Skeletal muscle tissue (tissue), 4 donors: ENCODE measurements around the gene SLC35E4. TPM values are rescaled to one million over a fixed set of nuclear protein-coding genes. Genes with fewer than 3 reads are reported as not detected.
"Not testable (repeated sequence)": the region's sequence is repeated elsewhere in the genome, so short reads cannot be mapped to it uniquely, and the experiment has no call there.

Experiments
- H3K27ac ChIP-seq: one replicate; pipeline ENCODE4 v1.7.0; 2013; ENCODE audit warnings: mild to moderate bottlenecking, low read depth, low read length, inconsistent platforms
- H3K27me3 ChIP-seq, 3 donors: one replicate each; pipeline ENCODE4 v1.7.0; 2013; ENCODE audit warnings: low read length in 3 of 3; ENCODE audit not compliant: control insufficient read depth in 3 of 3, insufficient read depth in 3 of 3
- H3K36me3 ChIP-seq, 3 donors: one replicate each; pipeline ENCODE4 v1.7.0; 2013; ENCODE audit warnings: low read length in 3 of 3; ENCODE audit not compliant: control insufficient read depth in 3 of 3, insufficient read depth in 3 of 3
- H3K4me1 ChIP-seq, 3 donors: one replicate each; pipeline ENCODE4 v1.7.0; 2013; ENCODE audit warnings: low read length in 3 of 3, mild to moderate bottlenecking in 3 of 3; ENCODE audit not compliant: control insufficient read depth in 3 of 3, insufficient read depth in 3 of 3
- H3K4me3 ChIP-seq, 3 donors: one replicate each; pipeline ENCODE4 v1.7.0; 2013; ENCODE audit warnings: low read length in 3 of 3
- H3K9ac ChIP-seq, 3 donors: one replicate each; pipeline ENCODE4 v1.7.0; 2013; ENCODE audit warnings: low read length in 3 of 3, mild to moderate bottlenecking in 3 of 3, moderate library complexity in 2 of 3, low read depth in 1 of 3
- H3K9me3 ChIP-seq, 3 donors: one replicate each; pipeline ENCODE4 v1.7.0; 2013; ENCODE audit warnings: low read length in 3 of 3; ENCODE audit not compliant: control insufficient read depth in 3 of 3
- total RNA-seq: library from RNA; depleted of rRNA; stranded (reverse); fragments of >200 nt; gene quantifications from one replicate; pipeline ENCODE4 v1.2.3, GENCODE V29; 2014
- donor health status: Osteomylitis.

Gene SLC35E4
- total RNA-seq, 1 donor from 2014 or later, result 2.1 TPM

DNA sequence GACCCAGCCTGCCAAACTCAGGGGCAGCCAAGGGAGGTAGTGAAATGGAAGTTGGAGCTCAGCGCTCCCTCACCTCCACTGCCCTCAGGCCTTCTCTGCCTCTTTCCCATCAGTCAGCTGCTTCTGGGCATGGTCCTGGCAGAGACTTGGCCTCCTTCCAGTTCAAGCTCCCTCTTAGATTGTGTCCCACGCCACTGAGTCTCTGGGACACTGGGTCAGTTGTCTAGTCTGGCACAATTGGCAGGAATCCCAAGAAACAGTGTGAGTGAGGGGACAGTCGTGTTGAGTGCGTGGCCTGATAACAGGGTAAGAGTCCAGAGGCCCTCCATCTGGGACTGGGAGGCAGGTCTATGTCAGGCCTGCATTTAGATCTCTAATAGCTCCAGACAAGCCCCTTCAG lies 7.1 kb upstream of the SLC35E4 start:
- Histone ChIP-seq H3K9me3 (no peaks in the 10 kb centered on the region), H3K9ac (no peak overlapping the region), H3K27me3 (no peaks in the 10 kb centered on the region), H3K4me3 (no peak overlapping the region), H3K4me1 (no peaks in the 10 kb centered on the region), H3K27ac (no peak overlapping the region), H3K36me3 (peaks cover 0 to 3% (median 2%) of the 10 kb centered on the region in 3 donors)

- H3K4me1 ChIP-seq, result peaks cover 16 to 21% (median 20%) of the 10 kb centered on the region in 3 donors
- not testable (repeated sequence) for H3K9ac ChIP-seq, H3K27me3 ChIP-seq, H3K9me3 ChIP-seq, H3K4me3 ChIP-seq, H3K36me3 ChIP-seq, H3K27ac ChIP-seq
Measured at GRCh38 chr22:30631469-30631868, 4.1 kb upstream of the SLC35E4 start.

GRCh38 chr22:30634471-30635233 lies 929 bp upstream of the SLC35E4 start:
- H3K27ac ChIP-seq, result peak overlapping the region; percentile 92
- H3K27me3 ChIP-seq, result no peaks in the 10 kb centered on the region
- H3K4me3 ChIP-seq, result peak overlapping the region; percentile 56 to 69 (median 66)
- peaks cover 33 to 39% (median 34%) of the 10 kb centered on the region in 3 donors for H3K4me1 ChIP-seq
- H3K9me3 ChIP-seq, result no peaks in the 10 kb centered on the region
- H3K36me3 ChIP-seq, result no peaks in the 10 kb centered on the region
- H3K9ac ChIP-seq, result peak overlapping the region; percentile 61 to 70 (median 66)

DNA sequence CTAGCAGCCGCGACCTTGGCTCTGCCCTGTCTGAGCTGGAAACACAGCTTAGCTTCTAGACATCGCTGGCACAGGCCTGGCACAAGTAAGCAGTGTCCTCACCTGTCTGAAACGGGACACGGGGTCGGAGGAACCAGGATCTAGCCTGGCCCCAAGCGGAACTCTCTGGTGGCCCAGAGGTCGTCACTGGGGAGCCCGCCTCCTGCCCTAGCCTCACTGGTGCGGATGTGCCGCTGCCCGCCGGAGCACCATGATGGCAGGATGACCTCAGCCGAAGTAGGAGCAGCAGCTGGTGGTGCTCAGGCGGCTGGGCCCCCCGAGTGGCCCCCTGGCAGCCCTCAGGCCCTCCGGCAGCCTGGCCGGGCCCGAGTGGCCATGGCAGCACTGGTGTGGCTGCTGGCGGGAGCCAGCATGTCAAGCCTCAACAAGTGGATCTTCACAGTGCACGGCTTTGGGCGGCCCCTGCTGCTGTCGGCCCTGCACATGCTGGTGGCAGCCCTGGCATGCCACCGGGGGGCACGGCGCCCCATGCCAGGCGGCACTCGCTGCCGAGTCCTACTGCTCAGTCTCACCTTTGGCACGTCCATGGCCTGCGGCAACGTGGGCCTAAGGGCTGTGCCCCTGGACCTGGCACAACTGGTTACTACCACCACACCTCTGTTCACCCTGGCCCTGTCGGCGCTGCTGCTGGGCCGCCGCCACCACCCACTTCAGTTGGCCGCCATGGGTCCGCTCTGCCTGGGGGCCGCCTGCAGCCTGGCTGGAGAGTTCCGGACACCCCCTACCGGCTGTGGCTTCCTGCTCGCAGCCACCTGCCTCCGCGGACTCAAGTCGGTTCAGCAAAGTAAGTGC lies 871 bp downstream of the SLC35E4 start:
- H3K9me3 ChIP-seq, result no peaks in the 10 kb centered on the region
- H3K9ac ChIP-seq, result peak overlapping the region; percentile 93 to 98 (median 98)
- peak overlapping the region; percentile 92 for H3K27ac ChIP-seq
- H3K27me3 ChIP-seq, result no peaks in the 10 kb centered on the region
- H3K4me3 ChIP-seq, result peak overlapping the region; percentile 88 to 98 (median 94)
- H3K36me3 ChIP-seq, result no peaks in the 10 kb centered on the region
- H3K4me1 ChIP-seq, result peaks cover 45 to 54% (median 48%) of the 10 kb centered on the region in 3 donors

GRCh38 chr22:30637701-30638114 lies 2.1 kb downstream of the SLC35E4 start:
- Histone ChIP-seq H3K9me3 (no peaks in the 10 kb centered on the region), H3K27ac (peak overlapping the region; percentile 92), H3K36me3 (no peaks in the 10 kb centered on the region), H3K4me1 (peaks cover 53 to 62% (median 58%) of the 10 kb centered on the region in 3 donors), H3K9ac (peak overlapping the region; percentile 60 to 98 (median 93)), H3K4me3 (peak overlapping the region; percentile 88 to 98 (median 94)), H3K27me3 (no peaks in the 10 kb centered on the region)

GRCh38 chr22:30640361-30640760 lies 4.8 kb downstream of the SLC35E4 start:
- Histone ChIP-seq H3K9me3 (no peaks in the 10 kb centered on the region), H3K4me3 (peak overlapping the region in 2 of 3 donors; percentile 13 to 29), H3K27me3 (no peaks in the 10 kb centered on the region), H3K27ac (peak overlapping the region; percentile 95), H3K9ac (peak overlapping the region; percentile 3 to 91 (median 75)), H3K36me3 (no peaks in the 10 kb centered on the region), H3K4me1 (peaks cover 59 to 65% (median 65%) of the 10 kb centered on the region in 3 donors)

GRCh38 chr22:30640839-30641430 lies 5.4 kb downstream of the SLC35E4 start:
- peaks cover 56 to 64% (median 62%) of the 10 kb centered on the region in 3 donors for H3K4me1 ChIP-seq
- peak overlapping the region; percentile 43 to 58 (median 50) for H3K4me3 ChIP-seq

GRCh38 chr22:30643055-30643875 lies 7.7 kb downstream of the SLC35E4 start:
- Histone ChIP-seq H3K4me1 (peaks cover 37 to 45% (median 43%) of the 10 kb centered on the region in 3 donors), H3K4me3 (peak overlapping the region in 2 of 3 donors; percentile 32 to 45), H3K9me3 (no peaks in the 10 kb centered on the region), H3K9ac (peak overlapping the region; percentile 38 to 57 (median 45)), H3K27ac (peak overlapping the region; percentile 79), H3K36me3 (peaks cover 3 to 13% (median 9%) of the 10 kb centered on the region in 3 donors), H3K27me3 (no peaks in the 10 kb centered on the region)

More at GRCh38 chr22:30640839-30641430, 5.4 kb downstream of the SLC35E4 start:
- Histone ChIP-seq H3K27me3 (no peaks in the 10 kb centered on the region), H3K9ac (peak overlapping the region; percentile 56 to 91 (median 75)), H3K36me3 (no peaks in the 10 kb centered on the region), H3K9me3 (no peaks in the 10 kb centered on the region), H3K27ac (peak overlapping the region; percentile 95)

GRCh38 chr22:30646518-30647160 lies 11.1 kb downstream of the SLC35E4 start:
- Histone ChIP-seq H3K4me3 (no peak overlapping the region), H3K4me1 (peaks cover 23 to 43% (median 34%) of the 10 kb centered on the region in 3 donors), H3K36me3 (peaks cover 3 to 13% (median 9%) of the 10 kb centered on the region in 3 donors), H3K27ac (no peak overlapping the region), H3K9me3 (no peaks in the 10 kb centered on the region), H3K9ac (no peak overlapping the region), H3K27me3 (no peaks in the 10 kb centered on the region)
